ENCODE measurements around the gene SNRNP35.
A peak's percentile ranks its signal among the peaks of the same experiment; 100 is the strongest.

- TF ChIP-seq NFIC (IDR thresholded peaks at IDR 0.05) (no peak), TEAD4 (IDR thresholded peaks at IDR 0.05) (no peak), MAX (IDR thresholded peaks at IDR 0.05) (no peak), CEBPB (IDR thresholded peaks at IDR 0.05) (no peak), TAF1 (IDR thresholded peaks at IDR 0.05; ENCODE audit: low read depth) (no peak), EP300 (IDR thresholded peaks at IDR 0.05; ENCODE audit: borderline replicate concordance) (no peak), REST (IDR thresholded peaks at IDR 0.05; ENCODE audit: low read depth) (no peak), CREB1 (IDR thresholded peaks at IDR 0.05; ENCODE audit: low read depth) (no peak), RAD21 (IDR thresholded peaks at IDR 0.05; ENCODE audit: low read depth) (peak; percentile 31; the same call in 1 of the 2 replicates), YY1 (IDR thresholded peaks at IDR 0.05; ENCODE audit: low read depth) (no peak), USF1 (IDR thresholded peaks at IDR 0.05) (no peak)
Observed at GRCh38 chr12:123468786-123469185, 10.8 kb downstream of the SNRNP35 start.
